ENCODE measurements around the gene FASTKD2. TPM values are rescaled to one million over a fixed set of nuclear protein-coding genes. Genes with fewer than 3 reads are reported as not detected.

The FASTKD2 gene
- total and polyA plus RNA-seq, 7 donors, result 6.2 to 35.3 (median 27.3) TPM

- H3K4me3 ChIP-seq, result no peak overlapping the region
- 94% methylated on average over 1 of the region's 1 CpG for WGBS, 2 donors
- H3K36me3 ChIP-seq, result no peaks in the 10 kb centered on the region
- H3K27me3 ChIP-seq, result no peaks in the 10 kb centered on the region
- H3K9me3 ChIP-seq, result no peaks in the 10 kb centered on the region
- no peak for DNase-seq
- intact Hi-C loops (cut with DNase I), result no loop called here
- TF ChIP-seq EP300 (IDR thresholded peaks at IDR 0.05) (no peak), POLR2A (IDR thresholded peaks at IDR 0.05) (no peak), CTCF (IDR thresholded peaks at IDR 0.05) (no peak), POLR2AphosphoS5 (IDR thresholded peaks at IDR 0.05) (no peak)
- H3K4me1 ChIP-seq, result no peaks in the 10 kb centered on the region
- H3K27ac ChIP-seq, result no peak overlapping the region
Measured at GRCh38 chr2:206723288-206723687, 42.1 kb upstream of the FASTKD2 start.

- 77 to 92% methylated on average over 2 of the region's 2 CpGs for WGBS, 2 donors
- Histone ChIP-seq H3K4me1 (no peaks in the 10 kb centered on the region), H3K27me3 (no peaks in the 10 kb centered on the region), H3K36me3 (no peaks in the 10 kb centered on the region), H3K4me3 (no peak overlapping the region), H3K9me3 (no peaks in the 10 kb centered on the region), H3K27ac (no peak overlapping the region)
- intact Hi-C loops (cut with DNase I), result no loop called here
- DNase-seq, result no peak
- TF ChIP-seq POLR2A (IDR thresholded peaks at IDR 0.05) (no peak), EP300 (IDR thresholded peaks at IDR 0.05) (no peak)
Measured at GRCh38 chr2:206727287-206727686, 38.1 kb upstream of the FASTKD2 start.

GRCh38 chr2:206728277-206729199 lies 36.9 kb upstream of the FASTKD2 start:
- no peak overlapping the region for H3K27ac ChIP-seq
- TF ChIP-seq POLR2AphosphoS5 (IDR thresholded peaks at IDR 0.05) (no peak), EP300 (IDR thresholded peaks at IDR 0.05) (no peak), CTCF (IDR thresholded peaks at IDR 0.05) (no peak), POLR2A (IDR thresholded peaks at IDR 0.05) (no peak)
- H3K4me3 ChIP-seq, result no peak overlapping the region
- no peak for DNase-seq
- H3K9me3 ChIP-seq, result no peaks in the 10 kb centered on the region
- H3K27me3 ChIP-seq, result no peaks in the 10 kb centered on the region
- no peaks in the 10 kb centered on the region for H3K4me1 ChIP-seq
- WGBS, 2 donors, result 74 to 85% methylated on average over 7 of the region's 7 CpGs
- intact Hi-C loops (cut with DNase I), result no loop called here
- no peaks in the 10 kb centered on the region for H3K36me3 ChIP-seq

GRCh38 chr2:206733341-206733740 lies 32.1 kb upstream of the FASTKD2 start:
- Histone ChIP-seq H3K9me3 (no peaks in the 10 kb centered on the region), H3K27me3 (no peaks in the 10 kb centered on the region), H3K36me3 (no peaks in the 10 kb centered on the region), H3K4me3 (no peak overlapping the region), H3K27ac (no peak overlapping the region), H3K4me1 (no peaks in the 10 kb centered on the region)
- no peak for DNase-seq
- intact Hi-C loops (cut with DNase I), result no loop called here
- 80 to 87% methylated on average over 2 of the region's 2 CpGs for WGBS, 2 donors
- TF ChIP-seq POLR2AphosphoS5 (IDR thresholded peaks at IDR 0.05), result no peak

GRCh38 chr2:206736935-206737334 lies 28.5 kb upstream of the FASTKD2 start:
- Histone ChIP-seq H3K27me3 (no peaks in the 10 kb centered on the region), H3K4me3 (no peak overlapping the region), H3K27ac (no peak overlapping the region), H3K4me1 (no peaks in the 10 kb centered on the region), H3K36me3 (no peaks in the 10 kb centered on the region), H3K9me3 (no peaks in the 10 kb centered on the region)
- no peak for DNase-seq
- intact Hi-C loops (cut with DNase I), result no loop called here
- TF ChIP-seq CTCF (IDR thresholded peaks at IDR 0.05) (no peak), POLR2AphosphoS5 (IDR thresholded peaks at IDR 0.05) (no peak), POLR2A (IDR thresholded peaks at IDR 0.05) (no peak), EP300 (IDR thresholded peaks at IDR 0.05) (no peak)
- WGBS, 2 donors, result 86 to 89% methylated on average over 5 of the region's 5 CpGs
